ENCODE results near the gene MOV10L1. TPM values are rescaled to one million over a fixed set of nuclear protein-coding genes. Genes with fewer than 3 reads are reported as not detected.

Gene MOV10L1
- total and polyA plus RNA-seq, 9 of the 15 experiments (the other 6 are each of a cell fraction or from before 2014, with no cell fraction given) = 0.06 to 0.43 (median 0.15) TPM

GRCh38 chr22:50118557-50119168 is 28.9 kb downstream of the MOV10L1 start (continued):
- TF ChIP-seq SFPQ (IDR thresholded peaks at IDR 0.05; ENCODE audit: low read depth, low read length) (no peak), ZBTB7A (IDR thresholded peaks at IDR 0.05; ENCODE audit: borderline replicate concordance, control insufficient read depth, low read depth, low read length) (no peak), MAFG (tag; conservative IDR thresholded peaks at IDR 0.05) (peak; percentile 73), ZNF766 (CRISPR knock-in tag; conservative IDR thresholded peaks at IDR 0.05) (peak; percentile 93), TCF7 (IDR thresholded peaks at IDR 0.05; ENCODE audit: borderline replicate concordance) (peak; percentile 98), EP300 (IDR thresholded peaks at IDR 0.05; ENCODE audit: low read length) (peak; percentile 93), PKNOX1 (IDR thresholded peaks at IDR 0.05) (peak; percentile 83), LEF1 (IDR thresholded peaks at IDR 0.05) (peak; percentile 100), MAFF (IDR thresholded peaks at IDR 0.05; ENCODE audit: low read length) (peak; percentile 46; the same call in 1 of the 2 replicates), JUND (IDR thresholded peaks at IDR 0.05; ENCODE audit: borderline replicate concordance, low read depth, low read length) (peak; percentile 96), JUND (tag; IDR thresholded peaks at IDR 0.05; ENCODE audit: borderline replicate concordance, low read depth, low read length) (peak; percentile 96), ZNF764 (CRISPR knock-in tag; IDR thresholded peaks at IDR 0.05; ENCODE audit: low read depth) (no peak), MYNN (IDR thresholded peaks at IDR 0.05) (peak; percentile 77), MYNN (CRISPR knock-in tag; IDR thresholded peaks at IDR 0.05) (no peak), U2AF1 (optimal IDR thresholded peaks at IDR 0.05; ENCODE audit: low read depth, low read length) (no peak), SMARCE1 (IDR thresholded peaks at IDR 0.05) (peak; percentile 96), TFAM (CRISPR knock-in tag; conservative IDR thresholded peaks at IDR 0.05) (no peak), NEUROD1 (IDR thresholded peaks at IDR 0.05; ENCODE audit: borderline replicate concordance, low read depth, low read length, partially characterized antibody) (peak; percentile 56), RERE (CRISPR knock-in tag; IDR thresholded peaks at IDR 0.05; ENCODE audit: borderline replicate concordance) (no peak)
- TF ChIP-seq, protein P1, sequence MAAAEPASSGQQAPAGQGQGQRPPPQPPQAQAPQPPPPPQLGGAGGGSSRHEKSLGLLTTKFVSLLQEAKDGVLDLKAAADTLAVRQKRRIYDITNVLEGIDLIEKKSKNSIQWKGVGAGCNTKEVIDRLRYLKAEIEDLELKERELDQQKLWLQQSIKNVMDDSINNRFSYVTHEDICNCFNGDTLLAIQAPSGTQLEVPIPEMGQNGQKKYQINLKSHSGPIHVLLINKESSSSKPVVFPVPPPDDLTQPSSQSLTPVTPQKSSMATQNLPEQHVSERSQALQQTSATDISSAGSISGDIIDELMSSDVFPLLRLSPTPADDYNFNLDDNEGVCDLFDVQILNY (CRISPR knock-in tag; IDR thresholded peaks at IDR 0.05) = no peak

Measured in K562 (cell line).